Measurements from ENCODE around the gene HCFC2.
"Not testable (repeated sequence)": the region's sequence is repeated elsewhere in the genome, so short reads cannot be mapped to it uniquely, and the experiment has no call there.

Gene HCFC2

DNA sequence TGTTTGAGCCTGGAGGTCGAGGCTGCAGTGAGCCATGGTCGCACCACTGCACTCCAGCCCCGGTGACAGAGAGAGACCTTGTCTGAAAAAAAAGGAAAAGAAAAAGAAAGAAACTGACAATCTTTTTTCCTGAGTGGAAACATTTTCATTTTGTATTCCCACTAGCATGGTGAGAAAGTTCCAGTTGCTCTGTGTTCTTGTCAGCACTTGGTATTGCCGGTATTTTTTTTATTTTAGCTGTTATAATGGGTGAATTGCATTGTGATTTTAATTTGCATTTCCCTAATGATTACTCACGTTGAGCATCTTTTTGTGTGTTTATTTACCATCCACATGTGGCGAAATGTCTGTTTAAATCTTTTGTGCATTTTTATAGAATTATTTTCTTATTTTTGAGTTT is 40.0 kb upstream of the HCFC2 start:
- no peaks in the 10 kb centered on the region for H3K27me3 ChIP-seq (ENCODE audit: insufficient read depth, poor library complexity, severe bottlenecking)
- H3K4me3 ChIP-seq (replicated peaks; ENCODE audit: insufficient read depth, low read length): no peak overlapping the region
- H3K27ac ChIP-seq (replicated peaks): no peak overlapping the region
- DNase-seq (ENCODE audit: low read depth in 1 of 2, low spot score in 1 of 2): no peak
- TF ChIP-seq SPI1 (IDR thresholded peaks at IDR 0.05; ENCODE audit: borderline replicate concordance, low read depth): no peak
- no peak for TF ChIP-seq REST (IDR thresholded peaks at IDR 0.05; ENCODE audit: insufficient replicate concordance, low read depth)
- TF ChIP-seq CTCF (IDR thresholded peaks at IDR 0.05; ENCODE audit: insufficient read depth, low read length): no peak

- Histone ChIP-seq H3K27me3 (ENCODE audit: insufficient read depth, poor library complexity, severe bottlenecking) (no peaks in the 10 kb centered on the region), H3K27ac (replicated peaks) (no peak overlapping the region), H3K4me3 (replicated peaks; ENCODE audit: insufficient read depth, low read length) (no peak overlapping the region)
- no peak for DNase-seq (ENCODE audit: low read depth in 1 of 2, low spot score in 1 of 2)
- no peak for TF ChIP-seq REST (IDR thresholded peaks at IDR 0.05; ENCODE audit: insufficient replicate concordance, low read depth)
- no peak for TF ChIP-seq SPI1 (IDR thresholded peaks at IDR 0.05; ENCODE audit: borderline replicate concordance, low read depth)
- TF ChIP-seq CTCF (IDR thresholded peaks at IDR 0.05; ENCODE audit: insufficient read depth, low read length): no peak
- TF ChIP-seq GABPA (IDR thresholded peaks at IDR 0.05; ENCODE audit: low read depth): no peak
- TF ChIP-seq POLR2AphosphoS5 (IDR thresholded peaks at IDR 0.05; ENCODE audit: low read depth): no peak
Measured at GRCh38 chr12:104025771-104026170, 38.6 kb upstream of the HCFC2 start.

GRCh38 chr12:104026841-104027599 is 37.3 kb upstream of the HCFC2 start:
- TF ChIP-seq POLR2AphosphoS5 (IDR thresholded peaks at IDR 0.05; ENCODE audit: low read depth): no peak
- Histone ChIP-seq H3K27me3 (ENCODE audit: insufficient read depth, poor library complexity, severe bottlenecking) (no peaks in the 10 kb centered on the region), H3K27ac (replicated peaks) (no peak overlapping the region), H3K4me3 (replicated peaks; ENCODE audit: insufficient read depth, low read length) (no peak overlapping the region)
- DNase-seq (ENCODE audit: low read depth in 1 of 2, low spot score in 1 of 2): no peak

DNA sequence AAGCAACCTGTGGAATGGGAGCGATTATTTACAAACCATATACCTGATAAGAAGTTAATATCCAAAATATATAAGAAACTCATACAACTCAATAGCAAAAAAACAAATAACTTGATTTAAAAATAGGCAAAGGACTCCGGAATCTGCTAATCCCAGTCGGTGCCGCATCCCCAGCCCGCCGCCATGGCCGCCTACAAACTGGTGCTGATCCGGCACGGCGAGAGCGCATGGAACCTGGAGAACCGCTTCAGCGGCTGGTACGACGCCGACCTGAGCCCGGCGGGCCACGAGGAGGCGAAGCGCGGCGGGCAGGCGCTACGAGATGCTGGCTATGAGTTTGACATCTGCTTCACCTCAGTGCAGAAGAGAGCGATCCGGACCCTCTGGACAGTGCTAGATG is 33.7 kb upstream of the HCFC2 start:
- not testable (repeated sequence) for H3K27me3 ChIP-seq (ENCODE audit: insufficient read depth, poor library complexity, severe bottlenecking); H3K4me3 ChIP-seq (replicated peaks; ENCODE audit: insufficient read depth, low read length); DNase-seq (ENCODE audit: low read depth in 1 of 2, low spot score in 1 of 2); H3K27ac ChIP-seq (replicated peaks)

GRCh38 chr12:104036143-104036542 is 28.2 kb upstream of the HCFC2 start:
- not testable (repeated sequence) for H3K27ac ChIP-seq (replicated peaks); H3K4me3 ChIP-seq (replicated peaks; ENCODE audit: insufficient read depth, low read length); H3K27me3 ChIP-seq (ENCODE audit: insufficient read depth, poor library complexity, severe bottlenecking); DNase-seq (ENCODE audit: low read depth in 1 of 2, low spot score in 1 of 2)

DNA sequence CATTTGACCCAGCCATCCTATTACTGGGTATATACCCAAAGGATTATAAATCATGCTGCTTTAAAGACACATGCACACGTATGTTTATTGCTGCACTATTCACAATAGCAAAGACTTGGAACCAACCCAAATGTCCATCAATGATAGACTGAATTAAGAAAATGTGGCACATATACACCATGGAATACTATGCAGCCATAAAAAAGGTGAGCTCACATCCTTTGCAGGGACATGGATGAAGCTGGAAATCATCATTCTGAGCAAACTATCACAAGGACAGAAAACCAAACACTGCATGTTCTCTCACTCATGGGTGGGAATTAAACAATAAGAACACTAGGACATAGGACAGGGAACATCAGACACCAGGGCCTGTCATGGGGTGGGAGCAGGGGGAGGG is 24.6 kb upstream of the HCFC2 start:
- not testable (repeated sequence) for H3K27me3 ChIP-seq (ENCODE audit: insufficient read depth, poor library complexity, severe bottlenecking); H3K4me3 ChIP-seq (replicated peaks; ENCODE audit: insufficient read depth, low read length); H3K27ac ChIP-seq (replicated peaks); DNase-seq (ENCODE audit: low read depth in 1 of 2, low spot score in 1 of 2)

All from HL-60 (cell line).